ENCODE measurements around the gene CREBRF. TPM values are rescaled to one million over a fixed set of nuclear protein-coding genes. Genes with fewer than 3 reads are reported as not detected.

CREBRF gene
- polyA plus RNA-seq, 3 donors = 23.1 to 27.6 (median 23.6) TPM

GRCh38 chr5:173155912-173156311 lies 99.8 kb downstream of the CREBRF start:
- peaks cover 0 to 2% (median 0%) of the 10 kb centered on the region in 3 donors for H3K27me3 Mint-ChIP-seq (ENCODE audit: low read depth in 3 of 3)
- Histone ChIP-seq H3K9ac (ENCODE audit: insufficient read depth, low read length, poor library complexity, severe bottlenecking) (no peak overlapping the region), H3K9me3 (replicated peaks in 1 of 2; ENCODE audit: control insufficient read depth in 1 of 2, insufficient read depth in 1 of 2, low read length in 2 of 2) (no peaks in the 10 kb centered on the region), H3K27ac (ENCODE audit: low read depth in 1 of 2, low read length in 2 of 2) (no peak overlapping the region), H3K79me2 (ENCODE audit: insufficient read depth, low read length) (no peaks in the 10 kb centered on the region), H2AFZ (ENCODE audit: insufficient read depth, low read depth, low read length, poor library complexity, severe bottlenecking) (no peak overlapping the region), H3K4me2 (replicated peaks; ENCODE audit: extremely low read depth, low read length, poor library complexity, severe bottlenecking) (no peak overlapping the region), H4K20me1 (ENCODE audit: insufficient read depth, low read length) (no peaks in the 10 kb centered on the region), H3K4me3 (replicated peaks in 1 of 3; ENCODE audit: low read depth in 2 of 3, low read length in 3 of 3) (no peak overlapping the region), H3K27me3 (ENCODE audit: control insufficient read depth in 2 of 2, insufficient read depth in 2 of 2, low read length in 2 of 2) (no peaks in the 10 kb centered on the region), H3K4me1 (ENCODE audit: control insufficient read depth in 1 of 2, insufficient read depth in 2 of 2, low read length in 2 of 2) (no peaks in the 10 kb centered on the region), H3K36me3 (replicated peaks in 1 of 2; ENCODE audit: control insufficient read depth in 1 of 2, insufficient read depth in 2 of 2, low read length in 2 of 2) (peaks cover 67 to 95% of the 10 kb centered on the region in 2 donors)
- DNase-seq = no peak
- no peaks in the 10 kb centered on the region for H3K4me1 Mint-ChIP-seq
- peaks cover 69 to 87% of the 10 kb centered on the region in 2 donors for H3K36me3 Mint-ChIP-seq
- H3K9me3 Mint-ChIP-seq = no peaks in the 10 kb centered on the region
- no peak overlapping the region for H3K4me3 Mint-ChIP-seq
- H3K27ac Mint-ChIP-seq = peak overlapping the region in 2 of 7 donors; percentile 31 to 58
- intact Hi-C loops (cut with micrococcal nuclease) = no loop called here
- no peak for TF ChIP-seq CTCF (IDR thresholded peaks at IDR 0.05)
- WGBS (ENCODE audit: insufficient coverage) = 60% methylated on average over 1 of the region's 2 CpGs

GRCh38 chr5:173158366-173158765 lies 102.2 kb downstream of the CREBRF start:
- H3K36me3 Mint-ChIP-seq = peaks cover 78 to 89% of the 10 kb centered on the region in 2 donors
- peaks cover 0 to 2% (median 0%) of the 10 kb centered on the region in 3 donors for H3K27me3 Mint-ChIP-seq (ENCODE audit: low read depth in 3 of 3)
- no peaks in the 10 kb centered on the region for H3K4me1 Mint-ChIP-seq
- H3K4me3 Mint-ChIP-seq = no peak overlapping the region
- no peak for TF ChIP-seq CTCF (IDR thresholded peaks at IDR 0.05)
- Histone ChIP-seq H3K4me3 (replicated peaks in 1 of 3; ENCODE audit: low read depth in 2 of 3, low read length in 3 of 3) (no peak overlapping the region), H3K4me1 (ENCODE audit: control insufficient read depth in 1 of 2, insufficient read depth in 2 of 2, low read length in 2 of 2) (no peaks in the 10 kb centered on the region), H4K20me1 (ENCODE audit: insufficient read depth, low read length) (no peaks in the 10 kb centered on the region), H2AFZ (ENCODE audit: insufficient read depth, low read depth, low read length, poor library complexity, severe bottlenecking) (no peak overlapping the region), H3K79me2 (ENCODE audit: insufficient read depth, low read length) (no peaks in the 10 kb centered on the region), H3K27me3 (ENCODE audit: control insufficient read depth in 2 of 2, insufficient read depth in 2 of 2, low read length in 2 of 2) (no peaks in the 10 kb centered on the region), H3K27ac (ENCODE audit: low read depth in 1 of 2, low read length in 2 of 2) (no peak overlapping the region), H3K9ac (ENCODE audit: insufficient read depth, low read length, poor library complexity, severe bottlenecking) (no peak overlapping the region), H3K36me3 (replicated peaks in 1 of 2; ENCODE audit: control insufficient read depth in 1 of 2, insufficient read depth in 2 of 2, low read length in 2 of 2) (peaks cover 71 to 95% of the 10 kb centered on the region in 2 donors), H3K4me2 (replicated peaks; ENCODE audit: extremely low read depth, low read length, poor library complexity, severe bottlenecking) (no peak overlapping the region), H3K9me3 (replicated peaks in 1 of 2; ENCODE audit: control insufficient read depth in 1 of 2, insufficient read depth in 1 of 2, low read length in 2 of 2) (no peaks in the 10 kb centered on the region)
- WGBS (ENCODE audit: insufficient coverage) = 97% methylated on average over 8 of the region's 8 CpGs
- intact Hi-C loops (cut with micrococcal nuclease) = no loop called here
- peak overlapping the region in 1 of 7 donors; percentile 76 for H3K27ac Mint-ChIP-seq
- no peak for DNase-seq
- no peaks in the 10 kb centered on the region for H3K9me3 Mint-ChIP-seq

All from CD14-positive monocyte (primary cell).